AG04450 (cell line): ENCODE measurements around the gene SLC17A5. TPM values are rescaled to one million over a fixed set of nuclear protein-coding genes. Genes with fewer than 3 reads are reported as not detected.

ENCODE experiments used
- CTCF ChIA-PET: fragments of 300-600, 350-600 bp; formaldehyde crosslinking; extraction: SDS; loops from one replicate; lab custom pipeline; 2022; ENCODE audit warnings: antibody characterized with exemption, inconsistent platforms; lab: Charles Lee
- POLR2A ChIA-PET: fragments of 350-600 bp; formaldehyde crosslinking; extraction: SDS; loops from one replicate; lab custom pipeline; 2021; ENCODE audit warnings: antibody characterized with exemption, inconsistent platforms; lab: Yijun Ruan, JAX
- DNase-seq: peaks from one replicate; pipeline ENCODE4 v3.0.0-alpha.2; 2011; ENCODE audit warnings: low read depth, low spot score
- H3K27ac ChIP-seq: one replicate; pipeline ENCODE4 v1.5.1; 2012; ENCODE audit warnings: low read depth, low read length, control low read depth
- H3K27me3 ChIP-seq: one replicate; pipeline ENCODE4 v1.6.0; 2012; ENCODE audit warnings: low read length; ENCODE audit not compliant: control insufficient read depth, insufficient read depth
- H3K4me3 ChIP-seq: 2 replicates; pipeline ENCODE4 v1.5.1; 2011; ENCODE audit warnings: mild to moderate bottlenecking, low read depth, low read length, control low read depth
- H3K9me3 ChIP-seq: 2 replicates; pipeline ENCODE4 v1.5.1; 2012; ENCODE audit warnings: low read length; ENCODE audit not compliant: control insufficient read depth, insufficient read depth
- polyA plus RNA-seq: library from polyadenylated mRNA; depleted of rRNA; stranded (reverse); fragments of >200 nt; gene quantifications from 2 replicates; pipeline ENCODE4 v1.2.3, GENCODE V29; 2011
- TF ChIP-seq, protein P1 (sequence below): IDR thresholded peaks from 2 replicates; pipeline ENCODE4 v1.5.1; 2011; ENCODE audit warnings: low read depth, low read length, control low read depth, inconsistent platforms

The SLC17A5 gene
- polyA plus RNA-seq, 1 experiment: 34.0 TPM

DNA sequence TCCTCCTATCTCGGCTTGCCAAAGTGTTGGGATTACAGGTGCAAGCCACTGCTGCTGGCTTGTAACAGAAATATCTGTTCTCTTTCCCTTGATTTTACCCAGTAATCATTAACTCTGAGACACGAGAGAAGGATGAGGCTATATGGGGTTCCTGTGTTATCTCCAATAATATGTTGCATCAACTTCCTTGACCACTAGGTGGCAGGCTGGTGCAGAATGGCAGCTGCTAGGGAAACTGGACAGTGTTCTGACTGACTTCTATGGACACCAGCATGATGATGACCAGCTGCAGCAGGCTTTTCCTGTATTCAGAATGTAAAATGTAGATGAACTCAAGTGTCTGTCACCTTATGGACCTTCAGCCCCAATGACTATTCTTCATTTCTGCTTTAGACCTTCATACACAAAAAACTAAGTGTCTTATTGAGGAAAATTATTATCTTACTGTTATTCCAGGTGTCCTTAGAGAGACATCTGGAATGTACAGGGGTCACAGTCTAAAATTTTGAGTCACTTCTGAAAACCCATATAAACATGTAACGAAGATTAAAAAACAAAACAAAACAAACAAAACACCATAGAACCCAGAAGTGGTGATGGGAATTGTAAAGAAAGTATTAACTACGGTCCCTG, 21.8 kb upstream of the SLC17A5 start:
- DNase-seq: peak; percentile 61
- ChIA-PET CTCF (interaction anchor here (0.6 to 7.6 kb wide), 22 partner anchors 9 to 1533 kb away, joined by 3 to 147 read pairs (median 4); partner anchors contain the start of gene CD109), POLR2A (no interaction called here)
- H3K4me3 ChIP-seq: no peak overlapping the region
- TF ChIP-seq, protein P1, sequence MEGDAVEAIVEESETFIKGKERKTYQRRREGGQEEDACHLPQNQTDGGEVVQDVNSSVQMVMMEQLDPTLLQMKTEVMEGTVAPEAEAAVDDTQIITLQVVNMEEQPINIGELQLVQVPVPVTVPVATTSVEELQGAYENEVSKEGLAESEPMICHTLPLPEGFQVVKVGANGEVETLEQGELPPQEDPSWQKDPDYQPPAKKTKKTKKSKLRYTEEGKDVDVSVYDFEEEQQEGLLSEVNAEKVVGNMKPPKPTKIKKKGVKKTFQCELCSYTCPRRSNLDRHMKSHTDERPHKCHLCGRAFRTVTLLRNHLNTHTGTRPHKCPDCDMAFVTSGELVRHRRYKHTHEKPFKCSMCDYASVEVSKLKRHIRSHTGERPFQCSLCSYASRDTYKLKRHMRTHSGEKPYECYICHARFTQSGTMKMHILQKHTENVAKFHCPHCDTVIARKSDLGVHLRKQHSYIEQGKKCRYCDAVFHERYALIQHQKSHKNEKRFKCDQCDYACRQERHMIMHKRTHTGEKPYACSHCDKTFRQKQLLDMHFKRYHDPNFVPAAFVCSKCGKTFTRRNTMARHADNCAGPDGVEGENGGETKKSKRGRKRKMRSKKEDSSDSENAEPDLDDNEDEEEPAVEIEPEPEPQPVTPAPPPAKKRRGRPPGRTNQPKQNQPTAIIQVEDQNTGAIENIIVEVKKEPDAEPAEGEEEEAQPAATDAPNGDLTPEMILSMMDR: peak; percentile 93
- no peaks in the 10 kb centered on the region for H3K9me3 ChIP-seq
- no peak overlapping the region for H3K27ac ChIP-seq
- H3K27me3 ChIP-seq: no peaks in the 10 kb centered on the region

DNA sequence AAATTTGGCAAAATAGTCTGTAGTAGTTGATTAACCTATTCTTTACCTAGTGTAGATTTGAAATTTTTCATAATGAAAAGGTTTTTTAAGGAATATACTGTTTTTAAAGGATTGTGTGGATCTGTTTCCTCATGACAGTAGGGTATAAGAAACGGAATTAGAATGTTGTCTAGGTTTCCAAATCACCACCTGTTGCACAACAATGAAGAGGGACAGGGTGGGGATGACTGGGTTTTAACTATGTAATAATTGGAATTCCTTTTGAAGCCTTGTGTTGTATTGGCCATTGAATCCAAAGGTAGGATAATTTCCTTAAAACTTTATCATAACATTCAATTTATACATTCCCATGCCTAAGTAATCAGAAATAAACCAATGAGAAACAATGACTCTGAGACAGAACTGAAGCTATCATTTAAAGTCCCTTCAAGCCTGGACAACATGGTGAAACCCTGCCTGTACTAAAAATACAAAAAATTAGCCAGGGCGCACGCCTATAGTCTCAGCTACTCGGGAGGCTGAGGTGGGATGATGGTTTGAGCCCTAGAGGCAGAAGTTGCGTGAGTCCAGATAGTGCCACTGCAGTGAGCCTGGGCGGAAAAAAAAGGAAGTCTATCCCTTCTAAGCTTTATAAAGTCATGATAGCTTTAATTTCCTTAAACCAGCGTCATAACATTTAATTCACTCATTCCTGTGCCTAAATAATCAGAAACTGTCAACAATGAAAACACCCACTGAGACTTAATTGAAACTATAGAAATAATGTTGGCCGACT, 18.3 kb upstream of the SLC17A5 start:
- TF ChIP-seq, protein P1: no peak
- H3K4me3 ChIP-seq: no peak overlapping the region
- ChIA-PET POLR2A (no interaction called here), CTCF (interaction anchor here (3.2 to 7.6 kb wide), 2 partner anchors 60 to 1538 kb away, joined by 11 to 147 read pairs; no protein-coding TSS in a partner anchor)
- H3K27me3 ChIP-seq: no peaks in the 10 kb centered on the region
- H3K27ac ChIP-seq: no peak overlapping the region
- no peak for DNase-seq
- no peaks in the 10 kb centered on the region for H3K9me3 ChIP-seq

DNA sequence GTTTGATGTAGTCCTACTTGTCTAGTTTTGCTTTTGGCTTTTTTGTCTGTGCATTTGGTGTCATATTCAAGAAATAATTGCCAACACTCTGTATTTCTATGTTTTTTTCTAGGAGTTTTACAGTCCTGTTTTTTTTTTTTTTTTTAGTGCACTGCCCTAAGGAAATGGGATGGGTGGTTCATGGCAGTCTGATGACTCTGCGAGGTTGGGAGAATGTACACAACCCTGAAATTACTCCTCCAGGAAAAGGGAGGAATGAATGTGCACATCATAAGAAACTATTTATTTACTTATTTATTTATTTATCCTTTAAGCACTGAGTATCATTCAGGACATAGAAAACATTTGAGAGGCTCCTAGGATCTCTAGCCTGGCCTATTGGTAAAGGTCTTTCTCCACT, 15.2 kb upstream of the SLC17A5 start:
- H3K9me3 ChIP-seq: no peaks in the 10 kb centered on the region
- no peak overlapping the region for H3K4me3 ChIP-seq
- no peak overlapping the region for H3K27ac ChIP-seq
- TF ChIP-seq, protein P1: no peak
- ChIA-PET CTCF (no interaction called here), POLR2A (no interaction called here)
- no peaks in the 10 kb centered on the region for H3K27me3 ChIP-seq
- no peak for DNase-seq

DNA sequence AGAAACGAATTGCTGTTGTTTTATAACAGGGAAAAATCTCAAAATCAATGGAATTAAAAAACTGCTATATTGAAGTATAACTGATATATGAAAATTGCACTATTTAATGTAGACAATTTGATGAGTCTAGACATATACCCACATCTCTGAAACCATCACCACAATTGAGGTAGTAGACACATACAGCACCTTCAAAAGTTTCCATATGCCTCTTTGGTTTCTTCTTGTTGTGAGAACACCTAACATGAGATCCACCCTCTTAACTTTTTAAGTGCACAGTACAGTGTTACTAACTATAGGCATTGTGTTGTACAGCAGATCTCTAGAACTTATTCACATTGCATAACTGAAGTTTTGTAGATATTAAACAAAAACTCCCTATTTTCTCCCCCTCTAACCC, 14.0 kb upstream of the SLC17A5 start:
- ChIA-PET POLR2A (no interaction called here), CTCF (no interaction called here)
- H3K4me3 ChIP-seq: no peak overlapping the region
- H3K27ac ChIP-seq: no peak overlapping the region
- no peak for DNase-seq
- TF ChIP-seq, protein P1: no peak
- H3K27me3 ChIP-seq: no peaks in the 10 kb centered on the region
- no peaks in the 10 kb centered on the region for H3K9me3 ChIP-seq

DNA sequence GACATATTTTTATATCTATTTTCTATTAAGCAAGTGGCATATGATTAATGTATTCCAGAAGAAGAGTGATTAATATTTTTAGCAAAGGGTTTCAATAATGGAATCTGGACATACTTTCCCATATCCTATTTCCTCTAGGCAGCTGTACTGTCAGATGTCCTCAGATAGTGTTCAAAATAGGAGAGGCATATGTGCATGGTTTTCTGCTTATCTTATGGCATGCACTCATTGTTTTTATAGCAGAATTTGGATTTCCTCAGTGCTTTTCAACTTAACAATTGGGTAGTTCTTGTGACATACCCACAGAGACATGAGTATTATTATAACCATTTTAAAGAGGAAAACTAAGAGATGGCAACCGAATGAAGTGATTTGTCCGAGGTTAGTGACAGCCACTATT, 12.6 kb upstream of the SLC17A5 start:
- no peak for DNase-seq
- ChIA-PET CTCF (interaction anchor here (0.9 to 1.3 kb wide), 3 partner anchors 9 to 67 kb away, joined by 3 to 4 read pairs (median 3); no protein-coding TSS in a partner anchor), POLR2A (no interaction called here)
- no peak overlapping the region for H3K27ac ChIP-seq
- H3K4me3 ChIP-seq: no peak overlapping the region
- TF ChIP-seq, protein P1: no peak
- no peaks in the 10 kb centered on the region for H3K9me3 ChIP-seq
- no peaks in the 10 kb centered on the region for H3K27me3 ChIP-seq
